ENCODE results near the gene DHX35. TPM values are rescaled to one million over a fixed set of nuclear protein-coding genes. Genes with fewer than 3 reads are reported as not detected.

DHX35 gene
- total and polyA plus RNA-seq, 2 experiments from 2014 or later = 8.3 to 25.9 TPM

GRCh38 chr20:39009348-39009747 is 47.2 kb downstream of the DHX35 start:
- DNase-seq (ENCODE audit: low spot score) = no peak
- H3K36me3 Mint-ChIP-seq (ENCODE audit: low read depth) = peaks cover 51% of the 10 kb centered on the region
- H3K27ac Mint-ChIP-seq = no peak overlapping the region
- Histone ChIP-seq H4K20me1 (replicated peaks; ENCODE audit: insufficient read depth) (no peaks in the 10 kb centered on the region), H3F3A (replicated peaks; ENCODE audit: low read depth) (0 out of 2 replicates have a peak, but pooled peaks cover 3% of the 10 kb centered on the region), H2AFZ (no peak overlapping the region), H3K79me2 (replicated peaks; ENCODE audit: insufficient read depth) (no peaks in the 10 kb centered on the region), H3K27ac (ENCODE audit: low read depth) (no peak overlapping the region; the same call in 1 of the 2 replicates), H3K4me2 (no peak overlapping the region), H3K36me3 (ENCODE audit: insufficient read depth) (peaks cover 22% of the 10 kb centered on the region), H3K9me2 (ENCODE audit: insufficient read depth) (no peaks in the 10 kb centered on the region), H3K4me3 (no peak overlapping the region), H3K27me3 (ENCODE audit: insufficient read depth) (no peaks in the 10 kb centered on the region), H3K4me1 (ENCODE audit: insufficient read depth) (peaks cover 17% of the 10 kb centered on the region)
- no peaks in the 10 kb centered on the region for H3K9me3 Mint-ChIP-seq
- TF ChIP-seq NANOG (IDR thresholded peaks at IDR 0.05; ENCODE audit: borderline replicate concordance) = no peak
- TF ChIP-seq ZNF462 (CRISPR knock-in tag; IDR thresholded peaks at IDR 0.05) = no peak
- TF ChIP-seq CTCF (conservative IDR thresholded peaks at IDR 0.05; ENCODE audit: low read depth in 2 of 2) = no peak
- TF ChIP-seq JUNB (IDR thresholded peaks at IDR 0.05; ENCODE audit: unreplicated experiment) = no peak
- TF ChIP-seq CREB1 (CRISPR knock-in tag; IDR thresholded peaks at IDR 0.05; ENCODE audit: low read depth) = no peak
- TF ChIP-seq ZNF331 (CRISPR knock-in tag; IDR thresholded peaks at IDR 0.05; ENCODE audit: low read depth) = no peak
- TF ChIP-seq EZH2phosphoT487 (IDR thresholded peaks at IDR 0.05; ENCODE audit: unreplicated experiment) = no peak
- no peak for TF ChIP-seq ETS1 (IDR thresholded peaks at IDR 0.05)
- no peak for TF ChIP-seq ZNF114 (CRISPR knock-in tag; IDR thresholded peaks at IDR 0.05)
- TF ChIP-seq STAT1 (IDR thresholded peaks at IDR 0.05; ENCODE audit: unreplicated experiment) = no peak
- TF ChIP-seq REST (IDR thresholded peaks at IDR 0.05; ENCODE audit: unreplicated experiment) = no peak
- TF ChIP-seq POLR2AphosphoS5 (IDR thresholded peaks at IDR 0.05; ENCODE audit: low read depth) = no peak
- no peak for TF ChIP-seq EZH2 (IDR thresholded peaks at IDR 0.05; ENCODE audit: low read depth, unreplicated experiment)
- H3K4me3 Mint-ChIP-seq = no peak overlapping the region
- H3K4me1 Mint-ChIP-seq = peaks cover 21% of the 10 kb centered on the region
- no peaks in the 10 kb centered on the region for H3K27me3 Mint-ChIP-seq (ENCODE audit: insufficient read depth, low read depth, poor library complexity)
- no peak for ATAC-seq
